ENCODE data around the gene SBK2.

SBK2 gene

DNA sequence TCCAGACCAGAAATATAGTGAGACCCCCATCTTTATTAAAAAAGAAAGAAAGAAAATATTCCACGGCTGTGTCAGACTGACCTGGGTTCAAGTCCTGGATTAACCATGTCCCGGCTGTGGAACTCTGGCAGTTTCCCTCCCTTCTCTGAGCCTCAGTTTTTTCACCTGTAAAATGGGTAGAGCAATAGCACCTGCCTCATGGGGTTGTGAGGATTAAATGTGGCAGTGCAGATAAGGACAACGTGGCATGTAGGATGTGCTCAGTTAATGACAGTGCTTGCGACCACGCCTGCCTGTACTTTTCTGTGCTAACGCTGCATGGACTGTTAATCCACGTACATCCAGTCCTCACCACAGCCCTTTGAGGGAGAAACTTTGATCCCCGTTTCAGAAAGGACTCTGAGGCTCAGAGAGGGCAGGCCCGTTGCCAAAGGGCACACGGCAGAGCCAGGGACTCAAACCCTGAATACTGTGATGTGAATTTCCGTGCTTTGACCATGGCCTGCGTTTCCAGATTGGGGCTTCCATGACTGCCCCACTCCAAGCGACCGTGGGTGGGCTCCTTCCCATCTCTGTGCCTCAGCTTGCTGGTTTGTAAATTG, 16.1 kb downstream of the SBK2 start:
- TF ChIP-seq, protein P1, sequence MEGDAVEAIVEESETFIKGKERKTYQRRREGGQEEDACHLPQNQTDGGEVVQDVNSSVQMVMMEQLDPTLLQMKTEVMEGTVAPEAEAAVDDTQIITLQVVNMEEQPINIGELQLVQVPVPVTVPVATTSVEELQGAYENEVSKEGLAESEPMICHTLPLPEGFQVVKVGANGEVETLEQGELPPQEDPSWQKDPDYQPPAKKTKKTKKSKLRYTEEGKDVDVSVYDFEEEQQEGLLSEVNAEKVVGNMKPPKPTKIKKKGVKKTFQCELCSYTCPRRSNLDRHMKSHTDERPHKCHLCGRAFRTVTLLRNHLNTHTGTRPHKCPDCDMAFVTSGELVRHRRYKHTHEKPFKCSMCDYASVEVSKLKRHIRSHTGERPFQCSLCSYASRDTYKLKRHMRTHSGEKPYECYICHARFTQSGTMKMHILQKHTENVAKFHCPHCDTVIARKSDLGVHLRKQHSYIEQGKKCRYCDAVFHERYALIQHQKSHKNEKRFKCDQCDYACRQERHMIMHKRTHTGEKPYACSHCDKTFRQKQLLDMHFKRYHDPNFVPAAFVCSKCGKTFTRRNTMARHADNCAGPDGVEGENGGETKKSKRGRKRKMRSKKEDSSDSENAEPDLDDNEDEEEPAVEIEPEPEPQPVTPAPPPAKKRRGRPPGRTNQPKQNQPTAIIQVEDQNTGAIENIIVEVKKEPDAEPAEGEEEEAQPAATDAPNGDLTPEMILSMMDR (IDR thresholded peaks at IDR 0.05; ENCODE audit: low read depth, low read length), result no peak

DNA sequence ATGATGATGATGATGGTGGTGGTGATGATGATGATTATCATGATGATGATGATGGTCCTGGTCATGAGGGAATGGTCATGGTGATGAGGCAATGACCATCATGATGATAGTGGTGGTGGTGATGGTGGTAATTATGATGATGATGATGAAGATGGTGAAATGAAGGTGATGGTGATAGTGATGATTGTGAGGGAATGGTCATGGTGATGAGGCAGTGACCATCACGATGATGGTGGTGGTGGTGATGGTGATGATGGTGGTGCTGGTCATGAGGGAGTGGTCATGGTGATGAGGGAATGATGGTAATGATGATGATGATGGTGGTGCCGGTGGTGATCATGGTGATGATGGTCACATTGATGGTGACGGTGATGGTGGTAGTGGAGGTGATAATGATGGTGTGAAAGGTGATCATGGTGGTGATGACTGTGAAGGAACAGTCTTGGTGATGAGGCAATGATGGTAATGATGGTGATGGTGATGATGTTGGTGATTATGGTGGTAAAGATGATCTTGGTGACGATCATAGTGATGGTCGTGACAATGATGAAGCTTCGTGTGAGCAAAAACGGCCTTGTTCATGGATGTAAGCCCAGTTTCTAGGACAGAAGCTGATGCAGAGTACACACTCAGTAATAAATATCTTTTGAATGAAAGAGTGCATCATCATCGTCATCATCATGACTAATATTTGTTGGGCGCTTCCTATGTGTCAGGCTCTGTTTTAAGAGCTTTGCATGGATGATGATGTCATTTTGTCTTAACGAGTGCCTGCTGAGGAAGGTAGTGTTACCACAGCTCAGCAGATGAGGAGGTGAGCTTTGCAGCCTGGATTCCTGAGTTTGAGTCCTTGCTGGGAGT, 17.3 kb downstream of the SBK2 start:
- TF ChIP-seq, protein P1 (IDR thresholded peaks at IDR 0.05; ENCODE audit: low read depth, low read length), result no peak
- peak; percentile 19 for DNase-seq (ENCODE audit: extremely low read depth, low read depth)

More for the DNA sequence above, 16.1 kb downstream of the SBK2 start:
- DNase-seq (ENCODE audit: extremely low read depth, low read depth), result no peak

DNA sequence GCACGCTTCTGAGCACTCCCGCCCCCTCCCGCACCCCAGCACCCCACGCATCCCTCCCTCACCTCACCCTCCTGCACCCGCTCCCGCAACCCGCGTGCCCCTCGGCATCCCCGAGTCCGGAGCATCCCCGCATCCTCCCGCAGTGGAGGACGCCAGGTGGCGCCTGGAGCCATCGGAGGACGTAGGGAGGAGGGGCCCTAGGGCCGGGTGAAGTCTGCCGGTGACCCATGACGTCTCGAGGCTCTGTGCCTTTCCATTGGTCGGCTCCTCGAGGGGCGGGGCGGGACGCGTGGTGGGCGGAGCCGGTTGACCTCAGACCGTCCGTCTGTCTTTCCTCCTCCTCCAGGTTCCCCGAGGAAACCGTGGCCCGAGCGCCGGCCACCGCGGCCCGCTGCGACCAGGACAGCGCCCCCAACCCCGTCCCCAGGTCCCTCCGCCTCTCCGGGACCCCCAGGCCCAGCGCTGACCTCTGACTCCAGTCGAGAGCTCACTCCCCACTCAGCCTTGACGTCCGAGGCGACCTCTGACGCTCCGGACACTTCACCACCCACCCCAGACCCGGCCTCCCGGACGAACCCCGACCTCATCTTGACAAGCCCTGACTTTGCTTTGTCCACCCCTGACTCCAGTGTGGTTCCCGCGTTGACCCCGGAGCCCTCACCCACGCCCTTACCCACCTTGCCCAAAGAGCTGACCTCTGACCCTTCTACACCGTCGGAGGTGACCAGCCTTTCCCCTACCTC, 19.9 kb downstream of the SBK2 start:
- TF ChIP-seq, protein P1 (IDR thresholded peaks at IDR 0.05; ENCODE audit: low read depth, low read length), result peak; percentile 92
- peak; percentile 80 for DNase-seq (ENCODE audit: extremely low read depth, low read depth)

DNA sequence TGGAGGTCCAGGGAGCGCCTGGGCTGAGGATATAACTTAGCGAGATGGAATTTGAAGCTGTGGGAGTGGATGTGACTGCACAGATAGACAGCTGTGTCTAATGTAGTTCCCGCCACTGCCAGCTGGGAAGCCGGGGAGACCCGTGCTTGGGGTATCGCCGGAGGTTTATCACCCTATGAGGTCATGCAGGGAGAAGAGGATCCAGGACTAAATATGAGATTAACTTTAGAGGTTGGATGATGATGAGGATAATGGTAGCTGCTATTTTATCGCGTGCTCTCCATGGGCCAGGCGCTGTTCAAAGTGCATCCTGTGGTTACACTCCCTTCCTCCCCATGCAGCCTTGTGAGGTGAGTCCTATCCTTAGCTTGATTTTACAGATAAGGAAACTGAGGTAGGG, 28.8 kb downstream of the SBK2 start:
- TF ChIP-seq, protein P1 (IDR thresholded peaks at IDR 0.05; ENCODE audit: low read depth, low read length), result no peak
- no peak for DNase-seq (ENCODE audit: extremely low read depth, low read depth)

DNA sequence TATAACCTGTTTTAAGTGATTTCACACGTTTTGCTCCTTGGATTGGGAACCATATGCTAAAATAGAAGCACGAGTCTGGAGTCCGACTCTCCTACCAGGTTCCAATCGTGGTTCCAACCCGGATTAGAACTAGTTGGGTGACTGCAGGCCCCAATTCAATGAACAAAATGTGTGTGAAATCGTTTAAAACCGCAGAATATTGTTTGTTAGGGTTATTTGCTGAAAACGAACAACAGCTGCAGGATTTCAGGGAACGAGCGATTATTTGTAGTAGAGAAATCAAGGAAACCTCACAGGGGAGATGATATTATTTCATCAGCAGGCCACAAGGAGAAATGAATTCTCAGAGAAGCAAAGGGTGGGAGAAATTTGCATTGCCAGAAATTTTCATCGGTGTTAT, 32.0 kb downstream of the SBK2 start:
- no peak for DNase-seq (ENCODE audit: extremely low read depth, low read depth)
- TF ChIP-seq, protein P1 (IDR thresholded peaks at IDR 0.05; ENCODE audit: low read depth, low read length), result no peak

DNA sequence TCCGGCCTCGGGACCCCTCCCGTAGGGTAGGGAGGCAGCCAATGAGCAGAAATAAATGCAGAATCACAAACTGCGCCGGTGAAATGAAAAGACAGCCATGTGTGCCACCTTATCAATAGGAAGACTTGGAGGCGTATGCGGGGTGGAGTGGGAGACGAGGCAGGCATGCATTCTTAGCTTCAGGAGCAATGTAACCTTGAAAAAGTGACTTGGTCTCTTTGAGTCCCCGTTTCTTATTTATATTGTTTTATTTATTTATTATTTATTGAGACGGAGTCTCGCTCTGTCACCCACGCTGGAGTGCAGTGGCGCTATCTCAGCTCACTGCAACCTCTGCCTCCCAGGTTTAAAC, 32.7 kb downstream of the SBK2 start:
- TF ChIP-seq, protein P1 (IDR thresholded peaks at IDR 0.05; ENCODE audit: low read depth, low read length), result no peak
- no peak for DNase-seq (ENCODE audit: extremely low read depth, low read depth)
